GM18909 (cell line): ENCODE data around the gene RRAD.

Source experiments
- ATAC-seq: cut with Tn5 transposase; IDR thresholded peaks from one replicate; pipeline ENCODE4 v1.9.1; 2021; ENCODE audit warnings: mild to moderate bottlenecking; ENCODE audit not compliant: unreplicated experiment, poor library complexity

The RRAD gene

GRCh38 chr16:66919569-66920298 is 5.6 kb downstream of the RRAD start:
- ATAC-seq = no peak

GRCh38 chr16:66918803-66919568 is 6.3 kb downstream of the RRAD start, which contains the start of gene CDH16:
Gene CDH16, minus strand, starts transcription at chr16:66918885. Its CDS starts 820 bp downstream, at chr16:66918065.
- ATAC-seq = no peak

- ATAC-seq = no peak
Observed at GRCh38 chr16:66918355-66918754, 7.0 kb downstream of the RRAD start.

GRCh38 chr16:66917741-66918140 is 7.6 kb downstream of the RRAD start:
- no peak for ATAC-seq

- no peak for ATAC-seq
Observed at GRCh38 chr16:66916518-66916917, 8.8 kb downstream of the RRAD start.

GRCh38 chr16:66915041-66915440 is 10.3 kb downstream of the RRAD start:
- no peak for ATAC-seq

GRCh38 chr16:66914541-66914940 is 10.8 kb downstream of the RRAD start:
- ATAC-seq = no peak

- no peak for ATAC-seq
Observed at GRCh38 chr16:66913711-66914110, 11.6 kb downstream of the RRAD start.

GRCh38 chr16:66913081-66913480 is 12.3 kb downstream of the RRAD start:
- no peak for ATAC-seq

- no peak for ATAC-seq
Observed at GRCh38 chr16:66911801-66912200, 13.5 kb downstream of the RRAD start.

GRCh38 chr16:66911112-66911511 is 14.2 kb downstream of the RRAD start:
- no peak for ATAC-seq

GRCh38 chr16:66910175-66910940 is 15.0 kb downstream of the RRAD start:
- no peak for ATAC-seq

- no peak for ATAC-seq
Observed at GRCh38 chr16:66908762-66909559, 16.4 kb downstream of the RRAD start.

- no peak for ATAC-seq
Observed at GRCh38 chr16:66908116-66908515, 17.2 kb downstream of the RRAD start.

GRCh38 chr16:66906916-66907836 is 18.2 kb downstream of the RRAD start:
- ATAC-seq = no peak

GRCh38 chr16:66905633-66906539 is 19.4 kb downstream of the RRAD start:
- no peak for ATAC-seq

GRCh38 chr16:66904846-66905632 is 20.3 kb downstream of the RRAD start:
- no peak for ATAC-seq
